Measurements from ENCODE around the gene MINDY4. TPM values are rescaled to one million over a fixed set of nuclear protein-coding genes. Genes with fewer than 3 reads are reported as not detected.

MINDY4 gene
- total RNA-seq, 6 experiments from 2014 or later = 1.2 to 3.2 (median 2.3) TPM

DNA sequence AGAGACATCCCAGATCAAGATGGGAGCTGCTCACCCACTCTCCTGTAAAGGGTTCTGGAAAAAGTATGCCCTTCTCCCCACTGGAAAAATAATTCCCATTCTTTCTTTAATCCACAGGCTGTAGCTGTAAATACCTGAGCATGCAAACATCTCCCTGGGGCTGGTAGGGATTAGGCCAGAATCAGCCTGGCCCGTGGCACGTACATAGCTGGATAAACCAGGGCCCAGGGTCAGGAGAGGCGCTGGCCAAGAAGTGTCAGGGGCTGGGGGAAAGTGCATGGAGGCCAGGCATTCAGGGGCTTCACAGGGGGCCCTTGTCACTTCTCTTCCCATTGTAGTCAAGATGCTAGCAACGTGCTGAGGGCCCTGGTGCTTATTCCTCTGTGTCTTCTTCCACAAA lies 109.7 kb downstream of the MINDY4 start:
- DNase-seq (no peak), ATAC-seq (no peak)
- no peaks in the 10 kb centered on the region for H3K27me3 ChIP-seq
- H3K9me3 ChIP-seq = no peaks in the 10 kb centered on the region
- intact Hi-C loops (cut with DNase I) = no loop called here
- WGBS (ENCODE audit: insufficient coverage, low coverage, low lambda C conversion rate, missing lambda C conversion rate) = 87% methylated on average over 3 of the region's 4 CpGs
- H3K4me1 ChIP-seq = no peaks in the 10 kb centered on the region
- H3K4me3 ChIP-seq = no peak overlapping the region
- no peak overlapping the region for H3K27ac ChIP-seq
- TF ChIP-seq POLR2A (IDR thresholded peaks at IDR 0.05) = no peak
- TF ChIP-seq, protein P1, sequence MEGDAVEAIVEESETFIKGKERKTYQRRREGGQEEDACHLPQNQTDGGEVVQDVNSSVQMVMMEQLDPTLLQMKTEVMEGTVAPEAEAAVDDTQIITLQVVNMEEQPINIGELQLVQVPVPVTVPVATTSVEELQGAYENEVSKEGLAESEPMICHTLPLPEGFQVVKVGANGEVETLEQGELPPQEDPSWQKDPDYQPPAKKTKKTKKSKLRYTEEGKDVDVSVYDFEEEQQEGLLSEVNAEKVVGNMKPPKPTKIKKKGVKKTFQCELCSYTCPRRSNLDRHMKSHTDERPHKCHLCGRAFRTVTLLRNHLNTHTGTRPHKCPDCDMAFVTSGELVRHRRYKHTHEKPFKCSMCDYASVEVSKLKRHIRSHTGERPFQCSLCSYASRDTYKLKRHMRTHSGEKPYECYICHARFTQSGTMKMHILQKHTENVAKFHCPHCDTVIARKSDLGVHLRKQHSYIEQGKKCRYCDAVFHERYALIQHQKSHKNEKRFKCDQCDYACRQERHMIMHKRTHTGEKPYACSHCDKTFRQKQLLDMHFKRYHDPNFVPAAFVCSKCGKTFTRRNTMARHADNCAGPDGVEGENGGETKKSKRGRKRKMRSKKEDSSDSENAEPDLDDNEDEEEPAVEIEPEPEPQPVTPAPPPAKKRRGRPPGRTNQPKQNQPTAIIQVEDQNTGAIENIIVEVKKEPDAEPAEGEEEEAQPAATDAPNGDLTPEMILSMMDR (IDR thresholded peaks at IDR 0.05) = no peak
- no peaks in the 10 kb centered on the region for H3K36me3 ChIP-seq

DNA sequence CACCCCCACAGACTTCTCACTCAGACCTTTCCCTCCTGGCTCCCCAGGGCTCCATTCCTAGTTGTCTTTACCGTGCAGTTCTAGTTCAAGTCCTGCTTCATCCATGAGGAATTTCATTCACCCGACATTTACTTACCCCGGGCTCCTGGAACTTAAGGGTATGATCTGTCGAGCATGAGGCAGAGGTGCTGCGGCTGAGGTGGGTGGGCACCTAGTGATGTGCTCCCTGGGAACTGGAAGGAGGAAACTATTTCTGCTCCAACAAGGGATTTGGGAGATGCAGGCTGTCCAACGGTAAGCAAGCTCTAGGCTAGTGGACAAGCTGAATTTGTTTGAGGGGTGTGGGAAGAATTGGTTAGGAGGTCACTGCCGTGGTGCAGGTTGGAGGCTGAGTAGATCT lies 110.2 kb downstream of the MINDY4 start:
- DNase-seq (no peak), ATAC-seq (no peak)
- no peaks in the 10 kb centered on the region for H3K36me3 ChIP-seq
- H3K27ac ChIP-seq = no peak overlapping the region
- 91% methylated on average over 7 of the region's 7 CpGs for WGBS (ENCODE audit: insufficient coverage, low coverage, low lambda C conversion rate, missing lambda C conversion rate)
- no peaks in the 10 kb centered on the region for H3K9me3 ChIP-seq
- H3K4me3 ChIP-seq = no peak overlapping the region
- intact Hi-C loops (cut with DNase I) = no loop called here
- TF ChIP-seq POLR2A (IDR thresholded peaks at IDR 0.05) = no peak
- TF ChIP-seq, protein P1 (IDR thresholded peaks at IDR 0.05) = no peak
- H3K4me1 ChIP-seq = no peaks in the 10 kb centered on the region
- H3K27me3 ChIP-seq = no peaks in the 10 kb centered on the region

DNA sequence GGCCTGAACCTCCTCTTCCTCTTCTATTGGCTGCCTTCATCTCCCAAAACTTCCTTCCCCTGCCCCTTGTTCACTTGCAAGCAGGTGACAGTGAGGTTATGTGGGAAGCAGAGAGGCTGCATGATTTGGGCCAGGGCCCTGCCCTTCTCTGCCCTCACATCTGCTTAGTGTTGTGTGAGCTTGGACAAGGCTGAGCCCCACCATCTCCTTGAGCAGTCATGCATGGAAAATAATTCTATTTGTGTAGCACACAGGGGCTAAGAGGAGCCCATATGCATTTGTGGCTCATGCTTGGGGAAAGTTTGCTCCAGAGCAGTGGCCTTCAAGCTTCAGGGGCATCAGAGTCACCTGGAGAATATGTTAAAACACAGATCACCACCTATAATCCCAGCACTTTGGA lies 113.7 kb downstream of the MINDY4 start:
- H3K27ac ChIP-seq = no peak overlapping the region
- H3K4me1 ChIP-seq = no peaks in the 10 kb centered on the region
- H3K36me3 ChIP-seq = no peaks in the 10 kb centered on the region
- no peak for TF ChIP-seq POLR2A (IDR thresholded peaks at IDR 0.05)
- TF ChIP-seq, protein P1 (IDR thresholded peaks at IDR 0.05) = no peak
- no peak for ATAC-seq
- no peak for DNase-seq
- H3K27me3 ChIP-seq = no peaks in the 10 kb centered on the region
- intact Hi-C loops (cut with DNase I) = no loop called here
- H3K9me3 ChIP-seq = no peaks in the 10 kb centered on the region
- H3K4me3 ChIP-seq = no peak overlapping the region

DNA sequence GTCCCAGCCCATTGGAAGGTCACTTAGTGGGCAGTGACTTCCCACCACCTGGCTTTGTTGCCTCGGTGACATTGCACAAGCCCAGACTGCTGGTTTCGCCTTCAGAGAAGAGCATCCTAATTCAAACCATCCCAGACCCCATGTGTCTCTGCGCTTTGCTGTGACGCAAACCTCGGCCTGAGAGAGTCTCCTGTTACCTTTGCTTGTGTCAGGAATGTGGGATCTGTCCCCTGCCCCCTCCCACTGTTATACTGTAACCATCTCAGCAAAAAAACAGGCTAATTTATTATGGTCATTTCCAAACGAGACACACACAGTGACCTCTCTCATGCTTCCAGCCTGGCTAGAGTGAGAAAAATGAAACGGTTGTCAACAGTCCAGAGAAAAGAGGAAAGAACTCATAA lies 115.4 kb downstream of the MINDY4 start:
- no peak for TF ChIP-seq POLR2A (IDR thresholded peaks at IDR 0.05)
- TF ChIP-seq, protein P1 (IDR thresholded peaks at IDR 0.05) = no peak
- no peaks in the 10 kb centered on the region for H3K4me1 ChIP-seq
- ATAC-seq = no peak
- intact Hi-C loops (cut with DNase I) = no loop called here
- no peak for DNase-seq
- no peaks in the 10 kb centered on the region for H3K9me3 ChIP-seq
- H3K4me3 ChIP-seq = no peak overlapping the region
- 65% methylated on average over 5 of the region's 7 CpGs for WGBS (ENCODE audit: insufficient coverage, low coverage, low lambda C conversion rate, missing lambda C conversion rate)
- no peak overlapping the region for H3K27ac ChIP-seq
- no peaks in the 10 kb centered on the region for H3K36me3 ChIP-seq
- H3K27me3 ChIP-seq = no peaks in the 10 kb centered on the region

DNA sequence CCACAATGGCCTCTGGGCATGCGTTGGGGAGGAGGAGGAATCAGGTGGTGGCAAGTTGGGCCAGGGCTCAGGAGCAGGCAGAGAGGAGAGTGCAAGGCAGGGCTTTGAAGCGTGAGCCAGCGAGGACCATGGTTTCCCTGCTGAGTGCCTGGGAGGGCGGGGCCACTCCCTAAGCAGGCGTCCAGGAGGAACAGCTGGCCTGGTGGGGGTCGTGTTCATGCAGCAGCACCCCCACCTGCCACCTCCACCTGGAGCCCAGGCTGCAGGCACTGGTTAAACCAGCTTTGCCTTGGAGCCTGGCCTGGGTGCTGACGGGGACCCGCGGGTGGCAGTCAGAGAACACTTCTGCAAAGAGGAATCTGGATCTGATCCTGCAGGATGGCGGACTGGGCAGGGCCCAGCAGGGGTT lies 116.3 kb downstream of the MINDY4 start:
- WGBS (ENCODE audit: insufficient coverage, low coverage, low lambda C conversion rate, missing lambda C conversion rate) = 85% methylated on average over 5 of the region's 10 CpGs
- ATAC-seq = peak in 1 of 4 donors; percentile 5
- intact Hi-C loops (cut with DNase I) = no loop called here

More for the DNA sequence above, 116.3 kb downstream of the MINDY4 start:
- no peaks in the 10 kb centered on the region for H3K27me3 ChIP-seq
- no peaks in the 10 kb centered on the region for H3K36me3 ChIP-seq
- no peak for DNase-seq
- TF ChIP-seq POLR2A (IDR thresholded peaks at IDR 0.05) = no peak
- TF ChIP-seq, protein P1 (IDR thresholded peaks at IDR 0.05) = no peak
- no peak overlapping the region for H3K27ac ChIP-seq
- H3K9me3 ChIP-seq = no peaks in the 10 kb centered on the region
- H3K4me1 ChIP-seq = no peaks in the 10 kb centered on the region
- no peak overlapping the region for H3K4me3 ChIP-seq

All from right lobe of liver (tissue), 6 donors.